ENCODE measurements around the gene PIAS4.

Gene PIAS4

GRCh38 chr19:4080473-4080872, 72.9 kb downstream of the PIAS4 start:
- no peak for DNase-seq

GRCh38 chr19:4081441-4082129, 74.0 kb downstream of the PIAS4 start:
- no peak for DNase-seq

- no peak for DNase-seq
Observed at GRCh38 chr19:4082172-4082571, 74.6 kb downstream of the PIAS4 start.

- peak; percentile 91 for DNase-seq
Observed at GRCh38 chr19:4083677-4084546, 76.4 kb downstream of the PIAS4 start.

- no peak for DNase-seq
Observed at GRCh38 chr19:4084547-4084877, 77.0 kb downstream of the PIAS4 start.

GRCh38 chr19:4086411-4086867, 78.9 kb downstream of the PIAS4 start:
- no peak for DNase-seq

- no peak for DNase-seq
Observed at GRCh38 chr19:4087787-4088679, 80.5 kb downstream of the PIAS4 start.

- no peak for DNase-seq
Observed at GRCh38 chr19:4088975-4089374, 81.4 kb downstream of the PIAS4 start.

Measured in RPMI8226 (cell line).